Natural killer cell (primary cell): Measurements from ENCODE around the gene SPAG16. TPM values are rescaled to one million over a fixed set of nuclear protein-coding genes. Genes with fewer than 3 reads are reported as not detected.

ENCODE experiments used
- ATAC-seq, 3 donors: fragments of 150-1000 bp in 2 of 3; fragments of 200-7000 bp in 1 of 3; cut with Tn5 transposase; 1 replicate in 1 of 3; 2 replicates in 2 of 3; pipeline ENCODE4 v1.10.0; 2021; ENCODE audit warnings: mild to moderate bottlenecking in 2 of 3, moderate library complexity in 2 of 3
- DNase-seq, 2 donors: peaks; one replicate each; pipeline versions ENCODE4 v3.0.0 to v3.0.0-alpha.2; 2013 to 2021; ENCODE audit warnings: mixed read lengths in 1 of 2
- H3K27ac ChIP-seq: one replicate; pipeline ENCODE4 v1.5.1; 2013; ENCODE audit warnings: mild to moderate bottlenecking, low read length
- H3K27me3 ChIP-seq: one replicate; pipeline ENCODE4 v1.6.1; 2013; ENCODE audit warnings: low read length; ENCODE audit not compliant: control insufficient read depth, insufficient read depth
- H3K36me3 ChIP-seq: one replicate; pipeline ENCODE4 v1.6.1; 2013; ENCODE audit warnings: low read length; ENCODE audit not compliant: control insufficient read depth, insufficient read depth
- H3K4me1 ChIP-seq: one replicate; pipeline ENCODE4 v1.6.1; 2013; ENCODE audit warnings: low read length; ENCODE audit not compliant: control insufficient read depth, insufficient read depth
- H3K4me3 ChIP-seq: one replicate; pipeline ENCODE4 v1.5.1; 2013; ENCODE audit warnings: low read length
- H3K9me3 ChIP-seq: one replicate; pipeline ENCODE4 v1.6.1; 2013; ENCODE audit warnings: low read length; ENCODE audit not compliant: control insufficient read depth, insufficient read depth
- H3K27ac Mint-ChIP-seq, 2 donors: one replicate each; pipeline ENCODE4 v1.8.0; 2022; ENCODE audit warnings: mild to moderate bottlenecking in 2 of 2, mixed read lengths in 2 of 2, moderate library complexity in 1 of 2
- H3K27me3 Mint-ChIP-seq, 2 donors: one replicate each; pipeline ENCODE4 v1.8.0; 2022; ENCODE audit warnings: low read depth in 2 of 2, mixed read lengths in 2 of 2
- H3K36me3 Mint-ChIP-seq: one replicate; pipeline ENCODE4 v1.8.0; 2022; ENCODE audit warnings: mixed read lengths
- H3K4me1 Mint-ChIP-seq, 2 donors: one replicate each; pipeline ENCODE4 v1.8.0; 2022; ENCODE audit warnings: mixed read lengths in 2 of 2
- H3K4me3 Mint-ChIP-seq: one replicate; pipeline ENCODE4 v1.8.0; 2022; ENCODE audit warnings: mild to moderate bottlenecking, moderate library complexity, mixed read lengths
- H3K9me3 Mint-ChIP-seq, 2 donors: one replicate each; pipeline ENCODE4 v1.8.0; 2022; ENCODE audit warnings: mixed read lengths in 2 of 2
- CTCF ChIP-seq: fragments of 200-600 bp; IDR thresholded peaks from one replicate; pipeline ENCODE4 v1.8.0; 2022; ENCODE audit warnings: antibody characterized with exemption
- WGBS: methylation state at CpG from one replicate; pipeline ENCODE4 v1.1.7; 2013; ENCODE audit warnings: missing lambda C conversion rate; ENCODE audit not compliant: insufficient coverage; 5-methylcytosine and 5-hydroxymethylcytosine counted together
- intact Hi-C: fragments of 100-400 bp; cut with micrococcal nuclease; formaldehyde crosslinking; loops from one replicate; pipeline ENCODE4 v1.14.2; 2022
- total RNA-seq, 4 donors: library from RNA; stranded (reverse); fragments of 120-200 nt in 1 of 4; gene quantifications; one replicate each; pipeline versions ENCODE4 v1.2.3 to v1.2.4, GENCODE V29; 2013 to 2022

The SPAG16 gene
- total RNA-seq, 3 donors from 2014 or later (not counting 1 experiment from before 2014, with no cell fraction given): 3.5 to 5.8 (median 4.0) TPM

DNA sequence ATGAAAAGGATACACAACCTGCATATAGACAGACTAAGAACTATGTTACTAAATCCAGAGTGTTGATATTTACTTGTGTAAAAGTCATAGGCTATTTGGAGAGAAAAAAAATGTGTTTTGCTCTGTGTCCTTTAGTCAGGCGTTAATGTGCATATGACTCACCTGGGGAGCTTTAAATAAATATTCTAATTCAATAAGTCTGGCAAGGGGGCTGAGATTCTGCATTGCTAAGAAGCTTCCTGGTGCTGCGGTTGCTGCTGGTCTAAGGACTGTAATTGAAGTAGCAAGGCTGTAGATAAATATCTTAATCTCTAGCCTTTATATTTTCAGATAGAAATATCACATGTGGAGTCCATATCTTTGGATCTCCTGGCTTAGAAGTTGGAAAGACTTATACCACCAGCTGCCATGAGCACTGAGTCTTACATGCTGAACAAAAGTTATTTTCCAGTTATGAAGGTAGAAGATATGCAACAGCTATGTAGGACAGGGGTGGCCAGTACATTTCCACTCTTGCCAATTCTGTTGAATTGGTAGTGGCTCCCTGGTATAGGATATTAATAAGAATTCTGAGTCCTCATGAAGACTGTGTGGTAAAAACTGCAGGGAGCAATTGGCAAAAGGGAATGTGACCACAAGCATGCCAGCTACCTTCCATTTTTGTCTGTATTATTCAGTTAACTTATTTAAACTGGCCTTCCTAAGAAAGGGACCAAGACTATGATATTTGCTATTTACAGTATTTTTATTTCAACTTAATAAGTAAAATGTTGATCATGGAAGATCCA lies 4.8 kb downstream of the SPAG16 start:
- Histone ChIP-seq H3K4me3 (no peak overlapping the region), H3K27ac (no peak overlapping the region), H3K36me3 (no peaks in the 10 kb centered on the region), H3K4me1 (peaks cover 6% of the 10 kb centered on the region), H3K27me3 (no peaks in the 10 kb centered on the region), H3K9me3 (no peaks in the 10 kb centered on the region)
- WGBS: 63% methylated on average over 1 of the region's 2 CpGs
- Mint-ChIP-seq H3K27ac (no peak overlapping the region), H3K4me3 (no peak overlapping the region), H3K27me3 (no peaks in the 10 kb centered on the region), H3K9me3 (no peaks in the 10 kb centered on the region), H3K4me1 (peaks cover 23 to 31% of the 10 kb centered on the region in 2 donors), H3K36me3 (no peaks in the 10 kb centered on the region)
- intact Hi-C loops: no loop called here
- ATAC-seq (no peak), DNase-seq (no peak)
- no peak for TF ChIP-seq CTCF

DNA sequence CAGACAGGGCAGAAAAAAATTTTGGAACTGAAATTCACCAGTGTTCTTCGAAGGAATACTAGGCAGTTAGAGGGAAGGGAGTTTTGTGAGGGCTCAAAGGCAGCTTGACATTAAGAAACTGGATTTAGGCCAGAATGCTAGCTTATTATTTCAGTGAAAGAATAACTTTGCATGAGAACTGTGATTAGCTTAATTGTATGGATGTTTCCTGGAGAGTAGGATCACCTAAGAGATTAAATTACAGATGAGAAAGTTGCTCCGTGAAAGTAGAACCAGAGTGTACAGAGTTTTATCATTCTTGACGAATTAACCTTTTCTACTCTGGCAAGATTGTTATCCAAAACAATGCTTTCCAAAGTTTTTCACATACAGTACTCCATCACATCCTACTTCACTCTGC lies 6.2 kb downstream of the SPAG16 start:
- no peak for DNase-seq
- H3K27me3 ChIP-seq: no peaks in the 10 kb centered on the region
- no peaks in the 10 kb centered on the region for H3K36me3 ChIP-seq
- Mint-ChIP-seq H3K27ac (no peak overlapping the region), H3K9me3 (no peaks in the 10 kb centered on the region), H3K4me1 (peaks cover 16 to 21% of the 10 kb centered on the region in 2 donors), H3K4me3 (no peak overlapping the region), H3K27me3 (no peaks in the 10 kb centered on the region), H3K36me3 (no peaks in the 10 kb centered on the region)
- no peak overlapping the region for H3K4me3 ChIP-seq
- no peaks in the 10 kb centered on the region for H3K4me1 ChIP-seq
- no peaks in the 10 kb centered on the region for H3K9me3 ChIP-seq
- H3K27ac ChIP-seq: no peak overlapping the region
- no peak for ATAC-seq
- intact Hi-C loops: no loop called here
- TF ChIP-seq CTCF: no peak
- WGBS: 94% methylated on average over 3 of the region's 3 CpGs

- Mint-ChIP-seq H3K36me3 (no peaks in the 10 kb centered on the region), H3K9me3 (no peaks in the 10 kb centered on the region), H3K4me1 (no peaks in the 10 kb centered on the region), H3K27me3 (no peaks in the 10 kb centered on the region), H3K4me3 (no peak overlapping the region), H3K27ac (no peak overlapping the region)
- no peaks in the 10 kb centered on the region for H3K4me1 ChIP-seq
- intact Hi-C loops: no loop called here
- no peaks in the 10 kb centered on the region for H3K9me3 ChIP-seq
- no peaks in the 10 kb centered on the region for H3K27me3 ChIP-seq
- peaks cover 2% of the 10 kb centered on the region for H3K36me3 ChIP-seq
- WGBS: 95% methylated on average over 5 of the region's 5 CpGs
- no peak overlapping the region for H3K4me3 ChIP-seq
- no peak for TF ChIP-seq CTCF
- ATAC-seq: no peak
- DNase-seq: no peak
- no peak overlapping the region for H3K27ac ChIP-seq
These were observed 12.0 kb downstream of the SPAG16 start for GRCh38 chr2:213296270-213296669.
